GM23338 (cell line): ENCODE data around the gene KIAA0513. TPM values are rescaled to one million over a fixed set of nuclear protein-coding genes. Genes with fewer than 3 reads are reported as not detected.

Experiments used
- ATAC-seq: fragments of 200-7000 bp; cut with Tn5 transposase; 3 replicates; pipeline ENCODE4 v1.9.1; 2020
- DNase-seq: peaks from one replicate; pipeline ENCODE4 v3.0.0-alpha.2; 2015; ENCODE audit warnings: low spot score
- H2AFZ ChIP-seq: fragments of 200-600 bp; sonication (generic); 2 replicates; pipeline ENCODE4 v1.8.0; 2016; ENCODE audit warnings: antibody characterized with exemption, mild to moderate bottlenecking, moderate library complexity
- H3F3A ChIP-seq: fragments of 200-600 bp; sonication (generic); replicated peaks from 2 replicates; pipeline ENCODE4 v1.8.0; 2017; ENCODE audit warnings: antibody characterized with exemption, mixed run types, low read depth
- H3K27ac ChIP-seq: fragments of 200-600 bp; sonication (generic); 2 replicates; pipeline ENCODE4 v1.6.1; 2016; ENCODE audit warnings: low read depth
- H3K27me3 ChIP-seq: fragments of 200-600 bp; sonication (generic); 2 replicates; pipeline ENCODE4 v1.8.0; 2016; ENCODE audit warnings: mild to moderate bottlenecking, mixed run types, moderate library complexity; ENCODE audit not compliant: insufficient read depth
- H3K36me3 ChIP-seq: fragments of 200-600 bp; sonication (generic); 2 replicates; pipeline ENCODE4 v1.8.0; 2016; ENCODE audit warnings: mild to moderate bottlenecking; ENCODE audit not compliant: insufficient read depth
- H3K4me1 ChIP-seq: fragments of 200-600 bp; sonication (generic); 2 replicates; pipeline ENCODE4 v1.8.0; 2016; ENCODE audit warnings: mild to moderate bottlenecking, moderate library complexity; ENCODE audit not compliant: insufficient read depth
- H3K4me2 ChIP-seq: fragments of 200-600 bp; sonication (generic); 2 replicates; pipeline ENCODE4 v1.7.1; 2017; ENCODE audit warnings: mixed run types
- H3K4me3 ChIP-seq: fragments of 200-600 bp; sonication (generic); 2 replicates; pipeline ENCODE4 v1.6.1; 2016; ENCODE audit warnings: mixed run types
- H3K79me2 ChIP-seq: fragments of 200-600 bp; sonication (generic); replicated peaks from 2 replicates; pipeline ENCODE4 v1.8.0; 2017; ENCODE audit warnings: mild to moderate bottlenecking; ENCODE audit not compliant: insufficient read depth
- H3K9me2 ChIP-seq: fragments of 200-600 bp; sonication (generic); 2 replicates; pipeline ENCODE4 v1.8.0; 2017; ENCODE audit not compliant: insufficient read depth
- H4K20me1 ChIP-seq: fragments of 200-600 bp; sonication (generic); replicated peaks from 2 replicates; pipeline ENCODE4 v1.8.0; 2017; ENCODE audit warnings: mild to moderate bottlenecking; ENCODE audit not compliant: insufficient read depth
- H3K27ac Mint-ChIP-seq: 2 replicates; pipeline ENCODE4 v1.8.0; 2020; ENCODE audit warnings: inconsistent platforms, mild to moderate bottlenecking, moderate library complexity, mixed read lengths
- H3K27me3 Mint-ChIP-seq: 3 replicates; pipeline ENCODE4 v1.8.0; 2022; ENCODE audit warnings: low read depth, mild to moderate bottlenecking, moderate library complexity, mixed read lengths, inconsistent platforms; ENCODE audit not compliant: insufficient read depth, poor library complexity
- H3K36me3 Mint-ChIP-seq: 3 replicates; pipeline ENCODE4 v1.8.0; 2021; ENCODE audit warnings: low read depth, mild to moderate bottlenecking, inconsistent platforms, moderate library complexity, mixed read lengths
- H3K4me1 Mint-ChIP-seq: 3 replicates; pipeline ENCODE4 v1.8.0; 2020; ENCODE audit warnings: mild to moderate bottlenecking, inconsistent platforms, mixed read lengths
- H3K4me3 Mint-ChIP-seq: 3 replicates; pipeline ENCODE4 v1.8.0; 2021; ENCODE audit warnings: moderate library complexity, mild to moderate bottlenecking, inconsistent platforms, mixed read lengths
- H3K9me3 Mint-ChIP-seq: 3 replicates; pipeline ENCODE4 v1.8.0; 2020; ENCODE audit warnings: moderate library complexity, mild to moderate bottlenecking, inconsistent platforms, mixed read lengths
- CTCF ChIP-seq, 2 experiments: fragments of 200-600 bp in 1 of 2; sonication (generic) in 1 of 2; conservative IDR thresholded peaks; 2 replicates each; pipeline versions ENCODE4 v1.5.1 to v1.6.1; 2016 to 2017; ENCODE audit warnings: antibody characterized with exemption in 2 of 2, low read depth in 2 of 2, mild to moderate bottlenecking in 2 of 2, moderate library complexity in 1 of 2
- ETS1 ChIP-seq: IDR thresholded peaks from 2 replicates; pipeline ENCODE4 v1.6.1; 2016; ENCODE audit warnings: antibody characterized with exemption
- EZH2 ChIP-seq: fragments of 200-600 bp; sonication (generic); IDR thresholded peaks from one replicate; pipeline ENCODE4 v1.8.0; 2017; ENCODE audit warnings: antibody characterized with exemption, mild to moderate bottlenecking, low read depth; ENCODE audit not compliant: unreplicated experiment
- JUNB ChIP-seq: IDR thresholded peaks from one replicate; pipeline ENCODE4 v1.6.1; 2016; ENCODE audit warnings: antibody characterized with exemption; ENCODE audit not compliant: unreplicated experiment
- REST ChIP-seq: IDR thresholded peaks from one replicate; pipeline ENCODE4 v1.6.1; 2018; ENCODE audit warnings: antibody characterized with exemption; ENCODE audit not compliant: unreplicated experiment
- ZNF331 ChIP-seq: fragments of 250-450 bp; sonication (Bioruptor Pico); IDR thresholded peaks from 2 replicates; pipeline ENCODE4 v1.5.0; 2020; ENCODE audit warnings: low read depth, mild to moderate bottlenecking, moderate library complexity
- polyA plus RNA-seq: library from polyadenylated mRNA; unstranded; fragments of >200 nt; fragmentation: Nextera tagmentation; extraction: Ambion mirVana; gene quantifications from 2 replicates; pipeline ENCODE4 v1.2.1, GENCODE V29; 2016
- total RNA-seq: library from RNA; depleted of rRNA; stranded (reverse); fragments of >200 nt; shearing (Covaris generic); gene quantifications from 2 replicates; pipeline ENCODE4 v1.2.3, GENCODE V29; 2014

KIAA0513 gene
- total and polyA plus RNA-seq, 2 experiments from 2014 or later, result 2.1 to 8.7 TPM

- no peaks in the 10 kb centered on the region for H3K36me3 Mint-ChIP-seq
- H3K27me3 Mint-ChIP-seq, result peaks cover 18% of the 10 kb centered on the region
- no peak for ATAC-seq
Measured at GRCh38 chr16:85026703-85027102, 892 bp upstream of the KIAA0513 start.

More at GRCh38 chr16:85026703-85027102, 892 bp upstream of the KIAA0513 start:
- Mint-ChIP-seq H3K27ac (no peak overlapping the region), H3K4me1 (peaks cover 23% of the 10 kb centered on the region), H3K4me3 (peak overlapping the region; percentile 88), H3K9me3 (no peaks in the 10 kb centered on the region; the same call in 2 of the 3 replicates)
- H3K79me2 ChIP-seq, result no peaks in the 10 kb centered on the region
- no peaks in the 10 kb centered on the region for H4K20me1 ChIP-seq
- no peaks in the 10 kb centered on the region for H3F3A ChIP-seq
- H2AFZ ChIP-seq, result no peak overlapping the region
- no peak for TF ChIP-seq EZH2
- no peak for TF ChIP-seq JUNB
- no peak for TF ChIP-seq ZNF331
- TF ChIP-seq ETS1, result no peak
- no peak for TF ChIP-seq CTCF (conservative IDR thresholded peaks at IDR 0.05; ENCODE audit: low read depth in 2 of 2)
- TF ChIP-seq REST, result no peak
- H3K36me3 ChIP-seq, result no peaks in the 10 kb centered on the region
- H3K9me2 ChIP-seq, result no peaks in the 10 kb centered on the region
- peak overlapping the region; percentile 83 for H3K4me3 ChIP-seq
- H3K27me3 ChIP-seq, result peaks cover 14% of the 10 kb centered on the region; the same call in 1 of the 2 replicates
- peak overlapping the region; percentile 79 for H3K4me2 ChIP-seq
- DNase-seq, result no peak
- peaks cover 16% of the 10 kb centered on the region; the same call in 1 of the 2 replicates for H3K4me1 ChIP-seq
- no peak overlapping the region for H3K27ac ChIP-seq
